Parathyroid adenoma (tissue), 2 donors: ENCODE measurements around the gene FAM83D.
"Not testable (repeated sequence)": the region's sequence is repeated elsewhere in the genome, so short reads cannot be mapped to it uniquely, and the experiment has no call there.

Source experiments
- H2AFZ ChIP-seq: fragments of 300-600 bp; sonication (generic); one replicate; pipeline ENCODE4 v1.7.0; 2017; ENCODE audit warnings: antibody characterized with exemption, mild to moderate bottlenecking
- H3K27ac ChIP-seq: fragments of 300-600 bp; sonication (generic); one replicate; pipeline ENCODE4 v1.7.0; 2017
- H3K27me3 ChIP-seq: fragments of 300-600 bp; sonication (generic); one replicate; pipeline ENCODE4 v1.7.0; 2017; ENCODE audit warnings: low read length; ENCODE audit not compliant: control insufficient read depth, insufficient read depth
- H3K36me3 ChIP-seq: fragments of 300-600 bp; sonication (generic); one replicate; pipeline ENCODE4 v1.7.0; 2017; ENCODE audit warnings: low read length; ENCODE audit not compliant: control insufficient read depth, insufficient read depth
- H3K4me1 ChIP-seq: fragments of 300-600 bp; sonication (generic); one replicate; pipeline ENCODE4 v1.7.0; 2017; ENCODE audit warnings: control low read depth
- H3K4me2 ChIP-seq: fragments of 300-600 bp; sonication (generic); one replicate; pipeline ENCODE4 v1.7.0; 2017; ENCODE audit warnings: low read length
- H3K4me3 ChIP-seq: fragments of 300-600 bp; sonication (generic); one replicate; pipeline ENCODE4 v1.7.0; 2017; ENCODE audit warnings: low read depth, low read length
- H3K79me2 ChIP-seq: fragments of 300-600 bp; sonication (generic); one replicate; pipeline ENCODE4 v1.7.0; 2017; ENCODE audit warnings: control low read depth
- H3K9ac ChIP-seq: fragments of 300-600 bp; sonication (generic); one replicate; pipeline ENCODE4 v1.7.0; 2017; ENCODE audit warnings: mild to moderate bottlenecking
- H3K9me3 ChIP-seq: fragments of 300-600 bp; sonication (generic); one replicate; pipeline ENCODE4 v1.7.0; 2017; ENCODE audit warnings: low read length; ENCODE audit not compliant: control insufficient read depth
- CTCF ChIP-seq: fragments of 300-600 bp; sonication (generic); IDR thresholded peaks from one replicate; pipeline ENCODE4 v1.7.0; 2017; ENCODE audit warnings: antibody characterized with exemption, mild to moderate bottlenecking
- donor health status: primary hyperparathyroidism.

FAM83D gene

GRCh38 chr20:38991814-38992704, 65.8 kb downstream of the FAM83D start:
- Histone ChIP-seq H3K36me3 (no peaks in the 10 kb centered on the region), H3K9ac (no peak overlapping the region), H3K4me1 (no peaks in the 10 kb centered on the region)

GRCh38 chr20:38995536-38996044, 69.4 kb downstream of the FAM83D start:
- Histone ChIP-seq H3K79me2 (no peaks in the 10 kb centered on the region), H2AFZ (no peak overlapping the region), H3K4me3 (no peak overlapping the region), H3K9me3 (no peaks in the 10 kb centered on the region), H3K9ac (no peak overlapping the region), H3K4me1 (peaks cover 3% of the 10 kb centered on the region), H3K27me3 (no peaks in the 10 kb centered on the region), H3K4me2 (no peak overlapping the region), H3K27ac (no peak overlapping the region), H3K36me3 (no peaks in the 10 kb centered on the region)
- no peak for TF ChIP-seq CTCF

More at GRCh38 chr20:38991814-38992704, 65.8 kb downstream of the FAM83D start:
- Histone ChIP-seq H2AFZ (no peak overlapping the region), H3K4me3 (no peak overlapping the region), H3K27ac (no peak overlapping the region), H3K27me3 (no peaks in the 10 kb centered on the region), H3K4me2 (no peak overlapping the region), H3K79me2 (no peaks in the 10 kb centered on the region), H3K9me3 (no peaks in the 10 kb centered on the region)
- TF ChIP-seq CTCF: no peak

GRCh38 chr20:38996866-38997265, 70.6 kb downstream of the FAM83D start:
- not testable (repeated sequence) for H3K4me3 ChIP-seq, H3K9me3 ChIP-seq, H3K4me1 ChIP-seq, H3K9ac ChIP-seq, H3K79me2 ChIP-seq, H3K36me3 ChIP-seq, H3K4me2 ChIP-seq, H3K27ac ChIP-seq, H2AFZ ChIP-seq, H3K27me3 ChIP-seq

- Histone ChIP-seq H3K4me2 (no peak overlapping the region), H2AFZ (no peak overlapping the region), H3K9me3 (no peaks in the 10 kb centered on the region), H3K79me2 (no peaks in the 10 kb centered on the region), H3K36me3 (no peaks in the 10 kb centered on the region), H3K4me3 (no peak overlapping the region), H3K4me1 (peaks cover 3% of the 10 kb centered on the region), H3K9ac (no peak overlapping the region), H3K27ac (no peak overlapping the region), H3K27me3 (no peaks in the 10 kb centered on the region)
- TF ChIP-seq CTCF: no peak
These were observed 71.4 kb downstream of the FAM83D start for GRCh38 chr20:38997622-38998021.

- H3K4me2 ChIP-seq: no peak overlapping the region
- no peak overlapping the region for H2AFZ ChIP-seq
- no peak for TF ChIP-seq CTCF
- H3K27ac ChIP-seq: no peak overlapping the region
- H3K4me3 ChIP-seq: no peak overlapping the region
- H3K79me2 ChIP-seq: no peaks in the 10 kb centered on the region
- no peak overlapping the region for H3K9ac ChIP-seq
- H3K9me3 ChIP-seq: no peaks in the 10 kb centered on the region
- no peaks in the 10 kb centered on the region for H3K36me3 ChIP-seq
- H3K4me1 ChIP-seq: peaks cover 3% of the 10 kb centered on the region
- no peaks in the 10 kb centered on the region for H3K27me3 ChIP-seq
These were observed 73.0 kb downstream of the FAM83D start for GRCh38 chr20:38999217-38999616.
